B cell (primary cell): ENCODE measurements around the gene HOXB4. TPM values are rescaled to one million over a fixed set of nuclear protein-coding genes. Genes with fewer than 3 reads are reported as not detected.

Source experiments
- ATAC-seq: fragments of 200-7000 bp; cut with Tn5 transposase; one replicate; pipeline ENCODE4 v1.10.0; 2021; ENCODE audit warnings: low read depth, mild to moderate bottlenecking, moderate number of reproducible peaks, moderate library complexity
- CTCF ChIA-PET: fragments of 350-600 bp; sonication (Branson Sonifier 250); formaldehyde crosslinking; loops from one replicate; lab custom pipeline; 2021; ENCODE audit warnings: antibody characterized with exemption, inconsistent platforms; lab: Charles Lee
- POLR2A ChIA-PET: fragments of 350-600 bp; sonication (Branson Sonifier 250); formaldehyde crosslinking; loops from one replicate; lab custom pipeline; 2021; ENCODE audit warnings: antibody characterized with exemption; lab: Charles Lee
- DNase-seq: peaks from one replicate; pipeline ENCODE4 v3.0.0; 2013
- H2AFZ ChIP-seq: 2 replicates; pipeline ENCODE4 v1.6.1; 2012; ENCODE audit warnings: mild to moderate bottlenecking, low read depth, low read length; ENCODE audit not compliant: insufficient read depth, poor library complexity, severe bottlenecking
- H3K27ac ChIP-seq, 2 donors: 1 replicate in 1 of 2; 2 replicates in 1 of 2; pipeline ENCODE4 v1.5.1; 2012 to 2013; ENCODE audit warnings: low read length in 2 of 2, mild to moderate bottlenecking in 2 of 2, moderate library complexity in 1 of 2
- H3K27me3 ChIP-seq, 4 experiments: fragments of 200-600 bp in 1 of 4; sonication (generic) in 1 of 4; replicated peaks in 1 of 4; 1 replicate in 2 of 4; 2 replicates in 2 of 4; pipeline versions ENCODE4 v1.6.1 to v1.7.0; 2013 to 2016; ENCODE audit warnings: low read length in 3 of 4, mild to moderate bottlenecking in 2 of 4, mixed read lengths in 1 of 4, moderate library complexity in 1 of 4; ENCODE audit not compliant: insufficient read depth in 4 of 4, control insufficient read depth in 3 of 4; ENCODE audit errors: control extremely low read depth in 1 of 4
- H3K36me3 ChIP-seq, 2 experiments: replicated peaks in 1 of 2; 1 replicate in 1 of 2; 2 replicates in 1 of 2; pipeline versions ENCODE4 v1.6.1 to v1.7.1; 2013; ENCODE audit warnings: low read length in 1 of 2; ENCODE audit not compliant: insufficient read depth in 2 of 2, control insufficient read depth in 1 of 2; ENCODE audit errors: control extremely low read depth in 1 of 2, extremely low read depth in 1 of 2
- H3K4me1 ChIP-seq, 2 donors: fragments of 200-600 bp in 1 of 2; sonication (generic) in 1 of 2; 1 replicate in 1 of 2; 2 replicates in 1 of 2; pipeline versions ENCODE4 v1.5.1 to v1.6.1; 2013 to 2017; ENCODE audit warnings: low read length in 2 of 2; ENCODE audit not compliant: control insufficient read depth in 2 of 2, insufficient read depth in 2 of 2
- H3K4me2 ChIP-seq: replicated peaks from 2 replicates; pipeline ENCODE3; 2012; ENCODE audit warnings: mild to moderate bottlenecking, low read depth, low read length; ENCODE audit not compliant: poor library complexity, severe bottlenecking
- H3K4me3 ChIP-seq, 5 experiments: fragments of 200-600 bp in 1 of 5; sonication (generic) in 1 of 5; 1 replicate in 3 of 5; 2 replicates in 2 of 5; pipeline versions ENCODE4 v1.5.1 to v1.7.0; 2011 to 2016; ENCODE audit warnings: low read length in 4 of 5, mild to moderate bottlenecking in 4 of 5, low read depth in 2 of 5, control low read depth in 1 of 5, moderate library complexity in 1 of 5; ENCODE audit not compliant: insufficient read depth in 1 of 5; ENCODE audit errors: control extremely low read depth in 1 of 5, extremely low read depth in 1 of 5
- H3K79me2 ChIP-seq: fragments of 200-600 bp; sonication (generic); one replicate; pipeline ENCODE4 v1.6.0; 2016; ENCODE audit warnings: low read length; ENCODE audit not compliant: control insufficient read depth, insufficient read depth
- H3K9ac ChIP-seq: fragments of 200-600 bp; sonication (generic); 2 replicates; pipeline ENCODE4 v1.6.1; 2017; ENCODE audit warnings: mild to moderate bottlenecking, low read length, moderate library complexity
- H3K9me3 ChIP-seq, 3 donors: one replicate each; pipeline versions ENCODE4 v1.6.1 to v1.7.1; 2013; ENCODE audit warnings: low read length in 2 of 3; ENCODE audit not compliant: control insufficient read depth in 2 of 3, insufficient read depth in 1 of 3; ENCODE audit errors: control extremely low read depth in 1 of 3
- H4K20me1 ChIP-seq: 2 replicates; pipeline ENCODE4 v1.6.0; 2012; ENCODE audit warnings: mild to moderate bottlenecking, low read length; ENCODE audit not compliant: insufficient read depth, control insufficient read depth, poor library complexity, severe bottlenecking
- H3K27ac Mint-ChIP-seq: one replicate; pipeline ENCODE4 v1.8.0; 2021; ENCODE audit warnings: mixed read lengths
- H3K27me3 Mint-ChIP-seq: one replicate; pipeline ENCODE4 v1.8.0; 2021; ENCODE audit warnings: mixed read lengths
- H3K4me1 Mint-ChIP-seq: one replicate; pipeline ENCODE4 v1.8.0; 2021; ENCODE audit warnings: mixed read lengths
- H3K4me3 Mint-ChIP-seq: one replicate; pipeline ENCODE4 v1.8.0; 2021; ENCODE audit warnings: mixed read lengths
- H3K9me3 Mint-ChIP-seq: one replicate; pipeline ENCODE4 v1.8.0; 2022; ENCODE audit warnings: mixed read lengths; ENCODE audit not compliant: insufficient read depth
- CTCF ChIP-seq: fragments of 200-600 bp; IDR thresholded peaks from one replicate; pipeline ENCODE4 v1.8.0; 2022; ENCODE audit warnings: antibody characterized with exemption, mild to moderate bottlenecking
- EZH2 ChIP-seq: IDR thresholded peaks from 2 replicates; pipeline ENCODE4 v1.6.1; 2012; ENCODE audit warnings: borderline replicate concordance, low read depth, mild to moderate bottlenecking, moderate library complexity, low read length; ENCODE audit not compliant: insufficient read depth, poor library complexity, severe bottlenecking
- WGBS: methylation state at CpG from one replicate; pipeline ENCODE4 v1.1.5; 2013; ENCODE audit warnings: missing lambda C conversion rate; ENCODE audit not compliant: insufficient coverage; 5-methylcytosine and 5-hydroxymethylcytosine counted together
- intact Hi-C: fragments of 100-400 bp; cut with micrococcal nuclease; formaldehyde crosslinking; loops from one replicate; pipeline ENCODE4 v1.10.0; 2022
- polyA plus RNA-seq: library from polyadenylated mRNA; depleted of rRNA; stranded (reverse); fragments of >200 nt; gene quantifications from 2 replicates; pipeline ENCODE4 v1.2.3, GENCODE V29; 2012
- total RNA-seq, 2 donors: library from RNA; stranded (reverse); fragments of 120-200 nt in 1 of 2; gene quantifications; 1 replicate in 1 of 2; 2 replicates in 1 of 2; pipeline versions ENCODE4 v1.2.3 to v1.2.4, GENCODE V29; 2013 to 2022

Gene HOXB4
- total and polyA plus RNA-seq, 2 donors (not counting 1 experiment from before 2014, with no cell fraction given), result 0.85 to 1.7 TPM

GRCh38 chr17:48611681-48612455, 33.7 kb upstream of the HOXB4 start:
- peak overlapping the region; percentile 100 for H3K4me2 ChIP-seq
- intact Hi-C loops, result loop anchor here (2.0 to 5.0 kb wide), 2 partner anchors 15 to 35 kb away; partner anchors contain the start of gene HOXB4
- peaks cover 52 to 71% of the 10 kb centered on the region in 2 donors for H3K4me1 ChIP-seq
- 4% methylated on average over 34 of the region's 36 CpGs for WGBS
- H2AFZ ChIP-seq, result peak overlapping the region; percentile 69
- POLR2A ChIA-PET, result interaction anchor here (0.7 kb wide), 1 partner anchor 11 kb away, joined by 10 read pairs; no protein-coding TSS in a partner anchor
- peaks cover under 1 to 86% (median 63%) of the 10 kb centered on the region in 4 experiments for H3K27me3 ChIP-seq
- no peaks in the 10 kb centered on the region for H3K36me3 ChIP-seq
- peak overlapping the region; percentile 88 for H3K9ac ChIP-seq
- H4K20me1 ChIP-seq, result no peaks in the 10 kb centered on the region
- H3K9me3 ChIP-seq, result peaks cover 0 to 34% (median 0%) of the 10 kb centered on the region in 3 donors
- TF ChIP-seq EZH2, result no peak
- TF ChIP-seq CTCF, result no peak
- Mint-ChIP-seq H3K27me3 (peaks cover 72% of the 10 kb centered on the region), H3K9me3 (no peaks in the 10 kb centered on the region), H3K4me1 (peaks cover 41% of the 10 kb centered on the region), H3K27ac (peak overlapping the region; percentile 68), H3K4me3 (peak overlapping the region; percentile 92)
- peak overlapping the region in 4 of 5 experiments; percentile 56 to 96 (median 87) for H3K4me3 ChIP-seq
- no peaks in the 10 kb centered on the region for H3K79me2 ChIP-seq
- CTCF ChIA-PET, result interaction anchor here (0.9 kb wide), 1 partner anchor 29 kb away, joined by 3 read pairs; no protein-coding TSS in a partner anchor
- DNase-seq (peak; percentile 47), ATAC-seq (no peak)
- no peak overlapping the region for H3K27ac ChIP-seq

GRCh38 chr17:48611213-48611612, 33.1 kb upstream of the HOXB4 start:
- Mint-ChIP-seq H3K4me3 (peak overlapping the region; percentile 92), H3K4me1 (peaks cover 39% of the 10 kb centered on the region), H3K9me3 (no peaks in the 10 kb centered on the region), H3K27ac (peak overlapping the region; percentile 69), H3K27me3 (peaks cover 72% of the 10 kb centered on the region)
- ChIA-PET CTCF (no interaction called here), POLR2A (no interaction called here)
- ATAC-seq, result peak; percentile 26
- no peak for TF ChIP-seq EZH2
- TF ChIP-seq CTCF, result no peak
- Histone ChIP-seq H3K79me2 (no peaks in the 10 kb centered on the region), H3K27me3 (peaks cover 2 to 85% (median 62%) of the 10 kb centered on the region in 4 experiments), H3K27ac (no peak overlapping the region), H4K20me1 (no peaks in the 10 kb centered on the region), H2AFZ (peak overlapping the region; percentile 95), H3K36me3 (no peaks in the 10 kb centered on the region), H3K4me1 (peaks cover 52 to 65% of the 10 kb centered on the region in 2 donors), H3K9me3 (peaks cover 0 to 31% (median 0%) of the 10 kb centered on the region in 3 donors), H3K9ac (peak overlapping the region; percentile 88), H3K4me3 (peak overlapping the region; percentile 36 to 96 (median 87)), H3K4me2 (peak overlapping the region; percentile 100)
- intact Hi-C loops, result loop anchor here (2.0 to 5.0 kb wide), 2 partner anchors 14 to 34 kb away; partner anchors contain the start of gene HOXB4
- no peak for DNase-seq
- WGBS, result under 1% methylated on average over 17 of the region's 22 CpGs
